Stimulated activated naive CD4-positive, alpha-beta T cell (primary cell): ENCODE data around the gene LTB4R.
A peak's percentile ranks its signal among the peaks of the same experiment; 100 is the strongest.

Source experiments
- DNase-seq, 6 experiments: peaks; one replicate each; lab custom pipeline; 2025; lab: John Stamatoyannopoulos, UW

The LTB4R gene

GRCh38 chr14:24323341-24323740 lies 12.0 kb downstream of the LTB4R start:
- DNase-seq = no peak

- DNase-seq = no peak
Measured at GRCh38 chr14:24324024-24324423, 12.7 kb downstream of the LTB4R start.

GRCh38 chr14:24325041-24325530 lies 13.8 kb downstream of the LTB4R start:
- no peak for DNase-seq

GRCh38 chr14:24325963-24326362 lies 14.7 kb downstream of the LTB4R start:
- DNase-seq = no peak

- DNase-seq = no peak
Measured at GRCh38 chr14:24327303-24327702, 16.0 kb downstream of the LTB4R start.

GRCh38 chr14:24327914-24328313 lies 16.6 kb downstream of the LTB4R start:
- DNase-seq = peak in 1 of 6 experiments; percentile 12

GRCh38 chr14:24329073-24329663 lies 17.9 kb downstream of the LTB4R start:
- no peak for DNase-seq

- DNase-seq = no peak
Measured at GRCh38 chr14:24329736-24330135, 18.4 kb downstream of the LTB4R start.

- DNase-seq = no peak
Measured at GRCh38 chr14:24330973-24331674, 19.8 kb downstream of the LTB4R start.

GRCh38 chr14:24331731-24332267 lies 20.5 kb downstream of the LTB4R start:
- no peak for DNase-seq

- DNase-seq = peak; percentile 69 to 91 (median 80)
Measured at GRCh38 chr14:24332268-24332993, 21.1 kb downstream of the LTB4R start.

GRCh38 chr14:24334431-24335291 lies 23.4 kb downstream of the LTB4R start, which contains the start of gene ADCY4:
Gene ADCY4, minus strand, starts transcription at chr14:24335071. Its CDS starts 419 bp downstream, at chr14:24334652.
- DNase-seq = peak in 2 of 6 experiments; percentile 19 to 35

- DNase-seq = no peak
Measured at GRCh38 chr14:24335461-24336171, 24.3 kb downstream of the LTB4R start.

- no peak for DNase-seq
Measured at GRCh38 chr14:24337144-24337823, 26.0 kb downstream of the LTB4R start.

- DNase-seq = no peak
Measured at GRCh38 chr14:24337824-24338175, 26.5 kb downstream of the LTB4R start.

GRCh38 chr14:24338843-24339242 lies 27.5 kb downstream of the LTB4R start:
- no peak for DNase-seq

- peak; percentile 34 to 72 (median 60) for DNase-seq
Measured at GRCh38 chr14:24339284-24340151, 28.2 kb downstream of the LTB4R start, which contains the start of gene RIPK3. Gene RIPK3, minus strand, starts transcription at chr14:24339991. Its CDS starts 165 bp downstream, at chr14:24339826.

GRCh38 chr14:24340606-24341005 lies 29.3 kb downstream of the LTB4R start:
- DNase-seq = no peak

- no peak for DNase-seq
Measured at GRCh38 chr14:24342889-24343288, 31.6 kb downstream of the LTB4R start.
